Stomach (tissue), 9 donors: ENCODE data around the gene AGBL4. TPM values are rescaled to one million over a fixed set of nuclear protein-coding genes. Genes with fewer than 3 reads are reported as not detected.

Experiments
- DNase-seq, 2 donors: peaks; one replicate each; pipeline versions ENCODE4 v3.0.0 to v3.0.0-alpha.2; 2013 to 2019
- H3K27ac ChIP-seq, 5 donors: fragments of 200-600 bp in 4 of 5; sonication (generic) in 4 of 5; one replicate each; pipeline ENCODE4 v1.5.1; 2013 to 2019; ENCODE audit warnings: mild to moderate bottlenecking in 1 of 5, moderate library complexity in 1 of 5
- H3K27me3 ChIP-seq, 3 donors: fragments of 200-600 bp; sonication (generic); one replicate each; pipeline ENCODE4 v1.5.1; 2017 to 2019; ENCODE audit warnings: mixed run types in 1 of 3
- H3K36me3 ChIP-seq, 4 donors: fragments of 200-600 bp; sonication (generic); 1 replicate in 3 of 4; 2 replicates in 1 of 4; pipeline ENCODE4 v1.5.1; 2016 to 2019
- H3K4me1 ChIP-seq, 4 donors: fragments of 200-600 bp; sonication (generic); one replicate each; pipeline ENCODE4 v1.5.1; 2016 to 2019
- H3K4me3 ChIP-seq, 4 donors: fragments of 200-600 bp; sonication (generic) in 3 of 4; one replicate each; pipeline ENCODE4 v1.5.1; 2016 to 2019; ENCODE audit warnings: mild to moderate bottlenecking in 1 of 4
- H3K9me3 ChIP-seq, 4 donors: fragments of 200-600 bp; sonication (generic); one replicate each; pipeline ENCODE4 v1.5.1; 2016 to 2019
- CTCF ChIP-seq, 7 experiments: fragments of 450-650 bp in 4 of 7; fragments of 200-600 bp in 3 of 7; sonication (generic) in 3 of 7; IDR thresholded peaks; one replicate each; pipeline ENCODE4 v1.5.1; 2016 to 2019; ENCODE audit warnings: antibody characterized with exemption in 7 of 7, control low read depth in 2 of 7, mild to moderate bottlenecking in 1 of 7
- EP300 ChIP-seq: sonication (generic); formaldehyde crosslinking; IDR thresholded peaks from one replicate; pipeline ENCODE4 v1.6.1; 2017; ENCODE audit warnings: antibody characterized with exemption
- POLR2A ChIP-seq, 4 donors: fragments of 450-650 bp; IDR thresholded peaks; one replicate each; pipeline ENCODE4 v1.6.1; 2016; ENCODE audit warnings: antibody characterized with exemption in 4 of 4, control low read depth in 2 of 4, mild to moderate bottlenecking in 1 of 4, moderate library complexity in 1 of 4
- POLR2AphosphoS5 ChIP-seq, 3 donors: sonication (generic); formaldehyde crosslinking; IDR thresholded peaks; one replicate each; pipeline ENCODE4 v1.6.1; 2016; ENCODE audit warnings: antibody characterized with exemption in 3 of 3
- WGBS, 5 donors: extraction: QIAGEN DNeasy Blood & Tissue Kit in 3 of 5; methylation state at CpG; one replicate each; pipeline versions ENCODE4 v1.1.5 to v1.1.7; 2013 to 2018; 5-methylcytosine and 5-hydroxymethylcytosine counted together
- intact Hi-C: fragments of 100-400 bp; cut with DNase I; formaldehyde crosslinking; loops from one replicate; pipeline ENCODE4 v1.15.1; 2023; ENCODE audit warnings: low total_unique reads
- polyA plus RNA-seq, 3 donors: library from polyadenylated mRNA; stranded (reverse); fragments of 200-250 nt; gene quantifications; one replicate each; pipeline ENCODE4 v1.2.3, GENCODE V29; 2013
- total RNA-seq, 5 donors: library from RNA; depleted of rRNA; stranded (reverse); fragments of >200 nt; gene quantifications; one replicate each; pipeline versions ENCODE4 v1.1.0 to v1.2.3, GENCODE V29; 2014 to 2016
- donor health status: healthy with polysubstance abuse.
- donor health status: Bipolar disorder and iron deficiency.
- donor health status: healthy.

AGBL4 gene
- total and polyA plus RNA-seq, 8 donors = 0.92 TPM; not detected in 7

- Histone ChIP-seq H3K27ac (no peak overlapping the region), H3K36me3 (peaks cover 0 to 30% (median 25%) of the 10 kb centered on the region in 4 donors), H3K4me3 (no peak overlapping the region), H3K9me3 (no peaks in the 10 kb centered on the region), H3K27me3 (no peaks in the 10 kb centered on the region), H3K4me1 (peaks cover 0 to 18% (median 6%) of the 10 kb centered on the region in 4 donors)
- intact Hi-C loops = no loop called here
- 61 to 78% (median 71%) methylated on average over 6 to 7 of the region's 7 CpGs for WGBS, 5 donors
- peak in 1 of 3 donors; percentile 16 for TF ChIP-seq POLR2AphosphoS5 (IDR thresholded peaks at IDR 0.05)
- TF ChIP-seq CTCF (IDR thresholded peaks at IDR 0.05) = no peak
- no peak for TF ChIP-seq POLR2A (IDR thresholded peaks at IDR 0.05)
- DNase-seq = no peak
Observed at GRCh38 chr1:48760857-48761256, 1262.9 kb downstream of the AGBL4 start.

GRCh38 chr1:48758976-48759375 is 1264.8 kb downstream of the AGBL4 start:
- intact Hi-C loops = no loop called here
- H3K27me3 ChIP-seq = no peaks in the 10 kb centered on the region
- peaks cover 0 to 18% (median 6%) of the 10 kb centered on the region in 4 donors for H3K4me1 ChIP-seq
- H3K27ac ChIP-seq = no peak overlapping the region
- H3K36me3 ChIP-seq = peaks cover 0 to 37% (median 34%) of the 10 kb centered on the region in 4 donors
- TF ChIP-seq EP300 (no peak), POLR2AphosphoS5 (IDR thresholded peaks at IDR 0.05) (no peak), CTCF (IDR thresholded peaks at IDR 0.05) (no peak), POLR2A (IDR thresholded peaks at IDR 0.05) (no peak)
- 94 to 97% (median 96%) methylated on average over 18 of the region's 18 CpGs for WGBS, 5 donors
- no peak overlapping the region for H3K4me3 ChIP-seq
- no peaks in the 10 kb centered on the region for H3K9me3 ChIP-seq
- no peak for DNase-seq

GRCh38 chr1:48757363-48757762 is 1266.4 kb downstream of the AGBL4 start:
- DNase-seq = no peak
- no peak overlapping the region for H3K4me3 ChIP-seq
- intact Hi-C loops = no loop called here
- 89 to 99% (median 94%) methylated on average over 2 of the region's 2 CpGs for WGBS, 5 donors
- H3K9me3 ChIP-seq = no peaks in the 10 kb centered on the region
- H3K27me3 ChIP-seq = no peaks in the 10 kb centered on the region
- peaks cover 0 to 48% (median 38%) of the 10 kb centered on the region in 4 donors for H3K36me3 ChIP-seq
- TF ChIP-seq POLR2A (IDR thresholded peaks at IDR 0.05) = no peak
- TF ChIP-seq POLR2AphosphoS5 (IDR thresholded peaks at IDR 0.05) = no peak
- no peak for TF ChIP-seq CTCF (IDR thresholded peaks at IDR 0.05)
- no peak for TF ChIP-seq EP300
- peaks cover 0 to 18% (median 6%) of the 10 kb centered on the region in 4 donors for H3K4me1 ChIP-seq
- H3K27ac ChIP-seq = no peak overlapping the region

- peaks cover 0 to 13% (median 5%) of the 10 kb centered on the region in 4 donors for H3K4me1 ChIP-seq
- no peaks in the 10 kb centered on the region for H3K9me3 ChIP-seq
- DNase-seq = no peak
- no peak for TF ChIP-seq POLR2AphosphoS5 (IDR thresholded peaks at IDR 0.05)
- TF ChIP-seq EP300 = no peak
- TF ChIP-seq CTCF (IDR thresholded peaks at IDR 0.05) = no peak
- TF ChIP-seq POLR2A (IDR thresholded peaks at IDR 0.05) = no peak
- no peak overlapping the region for H3K4me3 ChIP-seq
- WGBS, 5 donors = 89 to 100% (median 97%) methylated on average over 1 of the region's 1 CpG
- H3K36me3 ChIP-seq = peaks cover 0 to 51% (median 38%) of the 10 kb centered on the region in 4 donors
- intact Hi-C loops = no loop called here
- no peak overlapping the region for H3K27ac ChIP-seq
- no peaks in the 10 kb centered on the region for H3K27me3 ChIP-seq
Observed at GRCh38 chr1:48756683-48757316, 1267.0 kb downstream of the AGBL4 start.
